A549 (cell line): ENCODE results near the gene AIG1. TPM values are rescaled to one million over a fixed set of nuclear protein-coding genes. Genes with fewer than 3 reads are reported as not detected.

Source experiments
- ATAC-seq, 2 experiments: fragments of 200-7000 bp in 1 of 2; fragments of >200 bp in 1 of 2; cut with Nextera tagmentation in 1 of 2; cut with Tn5 transposase in 1 of 2; 3 replicates each; pipeline versions ENCODE4 v1.8.0 to v1.9.1; 2018 to 2020; ENCODE audit warnings: mild to moderate bottlenecking in 1 of 2, moderate library complexity in 1 of 2
- CTCF ChIA-PET: fragments of 300-600 bp; sonication (Branson Sonifier 250); formaldehyde crosslinking; extraction: SDS; loops from one replicate; lab custom pipeline; 2021; ENCODE audit warnings: antibody characterized with exemption, inconsistent platforms; lab: Yijun Ruan, JAX
- POLR2A ChIA-PET: fragments of 350-600 bp; formaldehyde crosslinking; extraction: SDS; loops from one replicate; lab custom pipeline; 2021; ENCODE audit warnings: antibody characterized with exemption, inconsistent platforms; lab: Yijun Ruan, JAX
- DNase-seq, 2 experiments: peaks; one replicate each; pipeline versions ENCODE4 v3.0.0 to v3.0.0-alpha.2; 2011 to 2016; ENCODE audit warnings: low read depth in 1 of 2, low spot score in 1 of 2
- FAIRE-seq: peaks from 2 replicates; lab custom pipeline; 2011; peaks lifted over from hg19 to GRCh38; lab: Jason Lieb, UNC
- H3K27ac ChIP-seq, 2 experiments: fragments of >200 bp; sonication (Bioruptor Twin); formaldehyde crosslinking; 3 replicates each; pipeline ENCODE4 v1.5.1; 2016 to 2017
- H3K4me1 ChIP-seq: fragments of >200 bp; sonication (Bioruptor Twin); formaldehyde crosslinking; 3 replicates; pipeline ENCODE4 v1.6.1; 2016
- H3K4me2 ChIP-seq: fragments of >200 bp; sonication (Bioruptor Twin); formaldehyde crosslinking; 3 replicates; pipeline ENCODE4 v1.6.1; 2016
- H3K4me3 ChIP-seq: fragments of >200 bp; sonication (Bioruptor Twin); formaldehyde crosslinking; 3 replicates; pipeline ENCODE4 v1.5.1; 2016
- H3K9me3 ChIP-seq: fragments of >200 bp; sonication (Bioruptor Twin); formaldehyde crosslinking; 3 replicates; pipeline ENCODE4 v1.6.1; 2016
- ATOH8 ChIP-seq: fragments of 250-450 bp; sonication (Bioruptor Pico); IDR thresholded peaks from 2 replicates; pipeline ENCODE4 v1.5.0; 2020; ENCODE audit warnings: low read depth, mild to moderate bottlenecking, moderate library complexity
- BHLHE40 ChIP-seq: IDR thresholded peaks from 2 replicates; pipeline ENCODE4 v1.6.1; 2012; ENCODE audit warnings: low read depth, low read length, inconsistent platforms
- CBX2 ChIP-seq: fragments of 200-600 bp; sonication (generic); IDR thresholded peaks from 2 replicates; pipeline ENCODE4 v1.6.1; 2016; ENCODE audit warnings: low read depth, mild to moderate bottlenecking, borderline replicate concordance
- CBX8 ChIP-seq: fragments of 200-600 bp; sonication (generic); IDR thresholded peaks from 2 replicates; pipeline ENCODE4 v1.6.1; 2016
- CEBPB ChIP-seq, 2 experiments: fragments of >200 bp in 1 of 2; sonication (Bioruptor Twin) in 1 of 2; formaldehyde crosslinking in 1 of 2; IDR thresholded peaks; 2 replicates each; pipeline ENCODE4 v1.6.1; 2012 to 2016
- EHF ChIP-seq: fragments of 250-450 bp; sonication (Bioruptor Pico); IDR thresholded peaks from 2 replicates; pipeline ENCODE4 v1.5.0; 2020; ENCODE audit warnings: mild to moderate bottlenecking
- EHMT2 ChIP-seq: fragments of 200-600 bp; sonication (generic); IDR thresholded peaks from 2 replicates; pipeline ENCODE4 v1.6.1; 2016; ENCODE audit warnings: antibody characterized with exemption, low read depth, mild to moderate bottlenecking, moderate library complexity
- ESRRA ChIP-seq: fragments of 150-350 bp; IDR thresholded peaks from 2 replicates; pipeline ENCODE4 v1.6.1; 2014; ENCODE audit warnings: mild to moderate bottlenecking, low read length, borderline replicate concordance
- FOXS1 ChIP-seq: fragments of 250-450 bp; sonication (Bioruptor Pico); IDR thresholded peaks from 2 replicates; pipeline ENCODE4 v1.5.0; 2020; ENCODE audit warnings: mild to moderate bottlenecking, moderate library complexity
- HDAC2 ChIP-seq: fragments of 200-600 bp; sonication (generic); IDR thresholded peaks from 2 replicates; pipeline ENCODE4 v1.6.1; 2016
- HEYL ChIP-seq: fragments of 250-450 bp; sonication (Bioruptor Pico); IDR thresholded peaks from 2 replicates; pipeline ENCODE4 v1.8.0; 2021; ENCODE audit warnings: mild to moderate bottlenecking, moderate library complexity
- JUNB ChIP-seq: fragments of >200 bp; sonication (Bioruptor Twin); formaldehyde crosslinking; IDR thresholded peaks from 2 replicates; pipeline ENCODE4 v1.6.1; 2016
- MAZ ChIP-seq: fragments of 150-350 bp; IDR thresholded peaks from 2 replicates; pipeline ENCODE4 v1.6.1; 2014; ENCODE audit warnings: antibody characterized with exemption, low read depth, low read length, borderline replicate concordance
- NFE2L2 ChIP-seq: fragments of 150-350 bp; conservative IDR thresholded peaks from 2 replicates; pipeline ENCODE4 v1.6.1; 2014; ENCODE audit warnings: low read length
- PBX3 ChIP-seq: IDR thresholded peaks from 2 replicates; pipeline ENCODE4 v1.6.1; 2012
- RAD21 ChIP-seq, 2 experiments: fragments of >200 bp in 1 of 2; sonication (Bioruptor Twin) in 1 of 2; formaldehyde crosslinking in 1 of 2; IDR thresholded peaks in 1 of 2; conservative IDR thresholded peaks in 1 of 2; 2 replicates in 1 of 2; 3 replicates in 1 of 2; pipeline ENCODE4 v1.6.1; 2012 to 2018; ENCODE audit warnings: inconsistent platforms in 1 of 2
- RARB ChIP-seq: fragments of 250-450 bp; sonication (Bioruptor Pico); IDR thresholded peaks from 2 replicates; pipeline ENCODE4 v1.8.0; 2021; ENCODE audit warnings: mild to moderate bottlenecking, moderate library complexity
- RCOR1 ChIP-seq: fragments of 150-350 bp; IDR thresholded peaks from 2 replicates; pipeline ENCODE4 v1.6.1; 2014; ENCODE audit warnings: antibody characterized with exemption, low read length, low read depth
- RFX5 ChIP-seq: fragments of 450-650 bp; IDR thresholded peaks from 2 replicates; pipeline ENCODE4 v1.7.1; 2014; ENCODE audit warnings: antibody characterized with exemption, mild to moderate bottlenecking, moderate library complexity
- RNF2 ChIP-seq: fragments of 200-600 bp; sonication (generic); IDR thresholded peaks from 2 replicates; pipeline ENCODE4 v1.6.1; 2016; ENCODE audit warnings: low read depth, mild to moderate bottlenecking, antibody characterized with exemption, moderate library complexity, borderline replicate concordance
- SMC3 ChIP-seq: fragments of >200 bp; sonication (Bioruptor Twin); formaldehyde crosslinking; IDR thresholded peaks from 3 replicates; pipeline ENCODE4 v1.6.1; 2018; ENCODE audit warnings: inconsistent platforms
- SREBF2 ChIP-seq: fragments of 450-650 bp; IDR thresholded peaks from 2 replicates; pipeline ENCODE4 v1.6.1; 2014; ENCODE audit warnings: mild to moderate bottlenecking, moderate library complexity
- ZSCAN20 ChIP-seq: fragments of 250-450 bp; sonication (Bioruptor Pico); IDR thresholded peaks from 2 replicates; pipeline ENCODE4 v1.8.0; 2022; ENCODE audit warnings: mild to moderate bottlenecking, moderate library complexity
- WGBS: methylation state at CpG from one replicate; pipeline ENCODE4 v1.1.6; 2017; ENCODE audit errors: missing lambda C conversion rate; 5-methylcytosine and 5-hydroxymethylcytosine counted together
- polyA plus RNA-seq, 4 experiments: library from polyadenylated mRNA; depleted of rRNA in 3 of 4; stranded (reverse); fragments of >200 nt; fragmentation: RNase III in 1 of 4; extraction: RNeasy Plus Mini Kit Qiagen cat#74134 plus additional on column Dnase treatment in 1 of 4; gene quantifications; 2 replicates in 3 of 4; 3 replicates in 1 of 4; pipeline ENCODE4 v1.2.3, GENCODE V29; 2011 to 2017
- TF ChIP-seq, protein P1 (sequence below): fragments of 200-600 bp; sonication (generic); IDR thresholded peaks from 2 replicates; pipeline ENCODE4 v1.6.1; 2016; ENCODE audit warnings: antibody characterized with exemption, mild to moderate bottlenecking, moderate library complexity
- TF ChIP-seq, protein P2 (sequence below): fragments of 250-450 bp; sonication (Bioruptor Pico); IDR thresholded peaks from 2 replicates; pipeline ENCODE4 v1.5.0; 2021; ENCODE audit warnings: mild to moderate bottlenecking, moderate library complexity, borderline replicate concordance
- TF ChIP-seq, protein P3 (sequence below): IDR thresholded peaks from 2 replicates; pipeline ENCODE4 v1.6.1; 2012

Gene AIG1
- polyA plus RNA-seq, 2 of the 4 experiments (the other 2 are of a cell fraction), result 29.5 to 38.3 TPM

DNA sequence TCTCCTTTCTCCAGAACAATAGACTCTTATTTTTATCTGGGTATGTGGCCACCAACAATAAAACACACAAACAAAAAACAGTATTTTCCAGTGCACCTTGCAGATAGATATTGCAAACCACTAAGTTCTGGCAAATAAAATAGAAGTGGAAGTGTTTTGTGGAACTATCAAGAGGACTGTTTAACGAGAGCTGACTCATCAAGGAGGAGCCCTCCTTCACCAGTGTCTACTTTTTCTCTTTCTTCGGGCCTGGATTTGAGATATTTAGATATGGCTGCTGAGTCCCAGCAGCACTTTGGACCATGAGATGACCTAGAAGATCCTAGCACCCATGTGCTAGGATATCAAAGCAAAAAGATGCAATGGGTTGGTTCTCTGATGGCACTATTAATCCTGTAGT, 154.7 kb downstream of the AIG1 start:
- no peak for TF ChIP-seq HEYL (CRISPR knock-in tag)
- no peak for TF ChIP-seq HDAC2
- no peak for TF ChIP-seq RFX5
- TF ChIP-seq SMC3, result no peak
- TF ChIP-seq, protein P1, sequence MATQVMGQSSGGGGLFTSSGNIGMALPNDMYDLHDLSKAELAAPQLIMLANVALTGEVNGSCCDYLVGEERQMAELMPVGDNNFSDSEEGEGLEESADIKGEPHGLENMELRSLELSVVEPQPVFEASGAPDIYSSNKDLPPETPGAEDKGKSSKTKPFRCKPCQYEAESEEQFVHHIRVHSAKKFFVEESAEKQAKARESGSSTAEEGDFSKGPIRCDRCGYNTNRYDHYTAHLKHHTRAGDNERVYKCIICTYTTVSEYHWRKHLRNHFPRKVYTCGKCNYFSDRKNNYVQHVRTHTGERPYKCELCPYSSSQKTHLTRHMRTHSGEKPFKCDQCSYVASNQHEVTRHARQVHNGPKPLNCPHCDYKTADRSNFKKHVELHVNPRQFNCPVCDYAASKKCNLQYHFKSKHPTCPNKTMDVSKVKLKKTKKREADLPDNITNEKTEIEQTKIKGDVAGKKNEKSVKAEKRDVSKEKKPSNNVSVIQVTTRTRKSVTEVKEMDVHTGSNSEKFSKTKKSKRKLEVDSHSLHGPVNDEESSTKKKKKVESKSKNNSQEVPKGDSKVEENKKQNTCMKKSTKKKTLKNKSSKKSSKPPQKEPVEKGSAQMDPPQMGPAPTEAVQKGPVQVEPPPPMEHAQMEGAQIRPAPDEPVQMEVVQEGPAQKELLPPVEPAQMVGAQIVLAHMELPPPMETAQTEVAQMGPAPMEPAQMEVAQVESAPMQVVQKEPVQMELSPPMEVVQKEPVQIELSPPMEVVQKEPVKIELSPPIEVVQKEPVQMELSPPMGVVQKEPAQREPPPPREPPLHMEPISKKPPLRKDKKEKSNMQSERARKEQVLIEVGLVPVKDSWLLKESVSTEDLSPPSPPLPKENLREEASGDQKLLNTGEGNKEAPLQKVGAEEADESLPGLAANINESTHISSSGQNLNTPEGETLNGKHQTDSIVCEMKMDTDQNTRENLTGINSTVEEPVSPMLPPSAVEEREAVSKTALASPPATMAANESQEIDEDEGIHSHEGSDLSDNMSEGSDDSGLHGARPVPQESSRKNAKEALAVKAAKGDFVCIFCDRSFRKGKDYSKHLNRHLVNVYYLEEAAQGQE, result no peak
- no peak for TF ChIP-seq PBX3
- no peak for TF ChIP-seq NFE2L2
- no peak for TF ChIP-seq ATOH8 (CRISPR knock-in tag)
- TF ChIP-seq EHMT2, result no peak
- TF ChIP-seq EHF, result no peak
- TF ChIP-seq SREBF2, result no peak
- TF ChIP-seq CBX8, result no peak
- TF ChIP-seq, protein P2, sequence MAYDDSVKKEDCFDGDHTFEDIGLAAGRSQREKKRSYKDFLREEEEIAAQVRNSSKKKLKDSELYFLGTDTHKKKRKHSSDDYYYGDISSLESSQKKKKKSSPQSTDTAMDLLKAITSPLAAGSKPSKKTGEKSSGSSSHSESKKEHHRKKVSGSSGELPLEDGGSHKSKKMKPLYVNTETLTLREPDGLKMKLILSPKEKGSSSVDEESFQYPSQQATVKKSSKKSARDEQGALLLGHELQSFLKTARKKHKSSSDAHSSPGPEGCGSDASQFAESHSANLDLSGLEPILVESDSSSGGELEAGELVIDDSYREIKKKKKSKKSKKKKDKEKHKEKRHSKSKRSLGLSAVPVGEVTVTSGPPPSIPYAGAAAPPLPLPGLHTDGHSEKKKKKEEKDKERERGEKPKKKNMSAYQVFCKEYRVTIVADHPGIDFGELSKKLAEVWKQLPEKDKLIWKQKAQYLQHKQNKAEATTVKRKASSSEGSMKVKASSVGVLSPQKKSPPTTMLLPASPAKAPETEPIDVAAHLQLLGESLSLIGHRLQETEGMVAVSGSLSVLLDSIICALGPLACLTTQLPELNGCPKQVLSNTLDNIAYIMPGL (CRISPR knock-in tag), result no peak
- TF ChIP-seq BHLHE40, result no peak
- TF ChIP-seq RCOR1, result no peak
- no peak for TF ChIP-seq CEBPB (IDR thresholded peaks at IDR 0.05)
- no peak for TF ChIP-seq CBX2
- Histone ChIP-seq H3K4me2 (no peak overlapping the region), H3K27ac (no peak overlapping the region), H3K4me3 (no peak overlapping the region), H3K4me1 (no peaks in the 10 kb centered on the region), H3K9me3 (no peaks in the 10 kb centered on the region)
- 19% methylated on average over 2 of the region's 2 CpGs for WGBS
- ChIA-PET POLR2A (no interaction called here), CTCF (no interaction called here)
- ATAC-seq (no peak), FAIRE-seq (no peak), DNase-seq (no peak)

DNA sequence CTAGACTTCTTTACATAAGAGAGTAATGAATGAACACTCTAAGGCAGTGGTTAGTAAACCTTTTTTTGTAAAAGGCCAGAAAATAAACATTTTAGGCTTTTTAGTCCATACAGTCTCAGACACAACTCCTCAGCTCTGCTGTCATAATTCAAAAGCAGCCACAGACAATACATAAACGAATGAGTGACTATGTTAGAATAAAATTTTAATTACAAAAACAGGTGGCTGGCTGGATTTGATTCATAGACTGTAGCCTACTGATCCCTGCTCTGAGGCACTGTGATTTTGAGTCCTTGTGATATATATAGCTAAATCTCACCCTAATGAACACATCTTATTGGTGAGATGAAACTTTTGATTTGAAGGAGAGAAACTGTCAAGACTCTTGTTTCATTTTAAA, 155.1 kb downstream of the AIG1 start:
- no peak overlapping the region for H3K27ac ChIP-seq
- no peaks in the 10 kb centered on the region for H3K4me1 ChIP-seq
- TF ChIP-seq JUNB (no peak), RARB (CRISPR knock-in tag) (no peak), RNF2 (no peak), MAZ (no peak), RAD21 (conservative IDR thresholded peaks at IDR 0.05 in 1 of 2, IDR thresholded peaks at IDR 0.05 in 1 of 2) (no peak), ESRRA (no peak), FOXS1 (CRISPR knock-in tag) (no peak), RFX5 (no peak), RCOR1 (no peak), SREBF2 (no peak), ZSCAN20 (CRISPR knock-in tag) (no peak)
- TF ChIP-seq, protein P3, sequence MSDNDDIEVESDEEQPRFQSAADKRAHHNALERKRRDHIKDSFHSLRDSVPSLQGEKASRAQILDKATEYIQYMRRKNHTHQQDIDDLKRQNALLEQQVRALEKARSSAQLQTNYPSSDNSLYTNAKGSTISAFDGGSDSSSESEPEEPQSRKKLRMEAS, result no peak
- TF ChIP-seq, protein P1, result no peak
- ChIA-PET CTCF (no interaction called here), POLR2A (no interaction called here)
- ATAC-seq (no peak), DNase-seq (no peak), FAIRE-seq (no peak)
- no peak overlapping the region for H3K4me3 ChIP-seq
- H3K4me2 ChIP-seq, result no peak overlapping the region
- WGBS, result 19% methylated on average over 1 of the region's 1 CpG
- H3K9me3 ChIP-seq, result no peaks in the 10 kb centered on the region
